SK-N-SH (cell line): Measurements from ENCODE around the gene ARHGAP10. TPM values are rescaled to one million over a fixed set of nuclear protein-coding genes. Genes with fewer than 3 reads are reported as not detected.
A peak's percentile ranks its signal among the peaks of the same experiment; 100 is the strongest.

Experiments used
- CTCF ChIA-PET: fragments of 300-600, 350-600 bp; formaldehyde crosslinking; extraction: SDS; loops from one replicate; lab custom pipeline; 2021; lab: Yijun Ruan, JAX
- POLR2A ChIA-PET: fragments of 350-600 bp; sonication (Branson Sonifier 250); formaldehyde crosslinking; extraction: SDS; loops from one replicate; lab custom pipeline; 2020; ENCODE audit warnings: antibody characterized with exemption, inconsistent platforms; lab: Yijun Ruan, JAX
- DNase-seq: peaks from one replicate; pipeline ENCODE4 v3.0.0; 2012
- H2AFZ ChIP-seq: fragments of 200-600 bp; sonication (generic); 2 replicates; pipeline ENCODE4 v1.8.1; 2016; ENCODE audit warnings: antibody characterized with exemption, mild to moderate bottlenecking, low read depth
- H3F3A ChIP-seq: fragments of 200-600 bp; sonication (generic); replicated peaks from 2 replicates; pipeline ENCODE3; 2016; ENCODE audit warnings: antibody characterized with exemption, mild to moderate bottlenecking; ENCODE audit not compliant: insufficient read depth
- H3K27ac ChIP-seq, 2 experiments: fragments of 200-500 bp in 1 of 2; fragments of 200-600 bp in 1 of 2; sonication (Bioruptor generic) in 1 of 2; sonication (generic), shearing (Covaris generic) in 1 of 2; 2 replicates each; pipeline versions ENCODE4 v1.5.1 to v1.6.1; 2014 to 2016; ENCODE audit warnings: low read depth in 2 of 2, inconsistent platforms in 1 of 2, low read length in 1 of 2, mild to moderate bottlenecking in 1 of 2, mixed read lengths in 1 of 2
- H3K27me3 ChIP-seq: fragments of 200-600 bp; sonication (generic), shearing (Covaris generic); 2 replicates; pipeline ENCODE4 v1.6.1; 2016; ENCODE audit warnings: mixed run types; ENCODE audit not compliant: insufficient read depth
- H3K36me3 ChIP-seq, 2 experiments: fragments of 200-500 bp in 1 of 2; fragments of 200-600 bp in 1 of 2; sonication (Bioruptor generic) in 1 of 2; sonication (generic) in 1 of 2; replicated peaks in 1 of 2; 2 replicates each; pipeline versions ENCODE3 to v1.5.1; 2014 to 2016; ENCODE audit warnings: low read length in 1 of 2, mild to moderate bottlenecking in 1 of 2; ENCODE audit not compliant: insufficient read depth in 2 of 2, control insufficient read depth in 1 of 2
- H3K4me1 ChIP-seq, 2 experiments: fragments of 200-500 bp in 1 of 2; fragments of 200-600 bp in 1 of 2; sonication (Bioruptor generic) in 1 of 2; sonication (generic), shearing (Covaris generic) in 1 of 2; 2 replicates each; pipeline versions ENCODE4 v1.5.1 to v1.6.1; 2014 to 2016; ENCODE audit warnings: low read depth in 1 of 2, low read length in 1 of 2, mixed run types in 1 of 2; ENCODE audit not compliant: insufficient read depth in 2 of 2, control insufficient read depth in 1 of 2
- H3K4me2 ChIP-seq: fragments of 200-600 bp; sonication (generic), shearing (Covaris generic); 2 replicates; pipeline ENCODE4 v1.6.1; 2017; ENCODE audit warnings: mixed run types
- H3K4me3 ChIP-seq, 2 experiments: fragments of 200-500 bp in 1 of 2; fragments of 200-600 bp in 1 of 2; sonication (Bioruptor generic) in 1 of 2; sonication (generic), shearing (Covaris generic) in 1 of 2; 2 replicates each; pipeline versions ENCODE4 v1.5.1 to v1.8.1; 2014 to 2016; ENCODE audit warnings: low read depth in 2 of 2, inconsistent platforms in 1 of 2, low read length in 1 of 2, mild to moderate bottlenecking in 1 of 2, mixed read lengths in 1 of 2, moderate library complexity in 1 of 2
- H3K79me2 ChIP-seq: fragments of 200-600 bp; sonication (generic); 2 replicates; pipeline ENCODE4 v1.8.1; 2017; ENCODE audit warnings: mild to moderate bottlenecking; ENCODE audit not compliant: insufficient read depth
- H3K9ac ChIP-seq: fragments of 200-600 bp; sonication (generic); 2 replicates; pipeline ENCODE4 v1.6.1; 2017; ENCODE audit warnings: mixed run types
- H3K9me2 ChIP-seq: fragments of 200-600 bp; sonication (generic); 2 replicates; pipeline ENCODE4 v1.6.1; 2017; ENCODE audit warnings: mixed run types
- H3K9me3 ChIP-seq: fragments of 200-600 bp; sonication (generic); 2 replicates; pipeline ENCODE4 v1.6.1; 2017; ENCODE audit warnings: mixed run types, mild to moderate bottlenecking, moderate library complexity
- H4K20me1 ChIP-seq: fragments of 200-600 bp; sonication (generic); 2 replicates; pipeline ENCODE4 v1.6.1; 2017; ENCODE audit warnings: mild to moderate bottlenecking, mixed run types; ENCODE audit not compliant: insufficient read depth
- CHD2 ChIP-seq: fragments of 150-350 bp; IDR thresholded peaks from 2 replicates; pipeline ENCODE4 v1.6.1; 2018; ENCODE audit warnings: low read length; ENCODE audit not compliant: partially characterized antibody
- ELF1 ChIP-seq: IDR thresholded peaks from 2 replicates; pipeline ENCODE4 v1.4.0; 2012
- EZH2phosphoT487 ChIP-seq: fragments of 200-600 bp; sonication (generic); IDR thresholded peaks from 2 replicates; pipeline ENCODE4 v1.6.1; 2017; ENCODE audit warnings: low read depth, mixed run types, mild to moderate bottlenecking, antibody characterized with exemption, moderate library complexity, borderline replicate concordance
- FOXJ3 ChIP-seq: sonication (generic); formaldehyde crosslinking; IDR thresholded peaks from 2 replicates; pipeline ENCODE4 v1.5.1; 2020; ENCODE audit warnings: mild to moderate bottlenecking, missing genetic modification reagents
- FOXM1 ChIP-seq: IDR thresholded peaks from 2 replicates; pipeline ENCODE4 v1.4.0; 2012; ENCODE audit warnings: low read depth, mild to moderate bottlenecking
- NRF1 ChIP-seq: IDR thresholded peaks from 2 replicates; pipeline ENCODE4 v1.6.1; 2012; ENCODE audit warnings: low read depth, mild to moderate bottlenecking, low read length
- POLR2AphosphoS5 ChIP-seq: IDR thresholded peaks from 2 replicates; pipeline ENCODE4 v1.6.1; 2012; ENCODE audit warnings: low read depth, low read length
- TEAD4 ChIP-seq: IDR thresholded peaks from 2 replicates; pipeline ENCODE4 v1.4.0; 2012; ENCODE audit warnings: mild to moderate bottlenecking, borderline replicate concordance; ENCODE audit not compliant: insufficient read depth
- YY1 ChIP-seq: IDR thresholded peaks from 2 replicates; pipeline ENCODE4 v1.4.0; 2012; ENCODE audit warnings: low read depth, mild to moderate bottlenecking
- WGBS: methylation state at CpG from one replicate; pipeline ENCODE4 v1.1.6; 2017; ENCODE audit warnings: low lambda C conversion rate; 5-methylcytosine and 5-hydroxymethylcytosine counted together
- polyA plus RNA-seq, 3 experiments: library from polyadenylated mRNA; depleted of rRNA; stranded (reverse); fragments of >200 nt; gene quantifications; 2 replicates each; pipeline ENCODE4 v1.2.3, GENCODE V29; 2012
- TF ChIP-seq, protein P1 (sequence below): fragments of 150-350 bp; IDR thresholded peaks from 2 replicates; pipeline ENCODE4 v1.6.1; 2017; ENCODE audit warnings: antibody characterized with exemption, low read length, low read depth, borderline replicate concordance
- TF ChIP-seq, protein P2 (sequence below): fragments of 200-600 bp; sonication (generic); IDR thresholded peaks from 2 replicates; pipeline ENCODE4 v1.6.1; 2017; ENCODE audit warnings: antibody characterized with exemption, mild to moderate bottlenecking, moderate library complexity

ARHGAP10 gene
- polyA plus RNA-seq, 1 of the 3 experiments (the other 2 are of a cell fraction): 15.1 TPM

DNA sequence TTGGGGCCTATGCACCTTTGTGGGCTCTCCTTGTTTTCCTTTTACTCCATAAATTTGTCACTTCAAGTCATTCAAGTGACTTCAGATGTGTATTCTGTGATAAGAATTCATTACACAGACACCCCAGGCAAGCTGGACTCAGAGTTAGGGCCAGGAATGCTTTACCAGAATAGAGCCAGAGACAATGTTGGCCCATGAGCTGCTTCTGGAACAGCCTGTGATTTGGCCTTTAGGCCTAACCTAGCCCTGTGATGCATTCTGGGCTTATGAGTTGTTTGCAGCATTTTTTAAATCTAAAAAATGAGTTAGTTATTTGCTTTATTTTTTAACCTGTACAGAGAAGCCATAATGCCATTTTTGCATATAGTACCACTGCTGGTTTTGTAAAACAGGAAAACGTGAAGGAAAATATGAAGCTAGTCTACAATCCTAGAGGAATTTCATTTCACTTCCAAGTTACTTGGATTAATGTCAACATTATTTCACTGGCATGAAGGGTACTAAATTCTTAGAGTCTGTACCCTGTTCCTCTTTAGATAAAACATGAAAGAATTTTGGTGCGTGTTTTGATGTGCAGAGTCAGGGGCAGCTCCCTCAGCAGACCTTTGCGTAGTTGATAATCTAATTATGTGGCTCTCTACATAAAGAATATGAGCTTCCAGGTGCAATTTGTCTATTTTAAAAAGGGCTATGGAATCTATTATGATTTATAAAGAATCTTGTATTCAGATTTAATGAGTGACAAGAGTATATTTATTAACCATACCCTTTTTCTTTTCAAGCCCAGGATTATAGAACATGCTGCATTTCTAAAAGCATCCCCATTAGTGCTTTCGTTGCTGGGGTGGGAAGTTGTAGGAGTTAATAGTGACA lies 84.7 kb downstream of the ARHGAP10 start:
- no peak for DNase-seq
- TF ChIP-seq TEAD4 (no peak), EZH2phosphoT487 (no peak), POLR2AphosphoS5 (no peak), CHD2 (no peak)
- TF ChIP-seq, protein P1, sequence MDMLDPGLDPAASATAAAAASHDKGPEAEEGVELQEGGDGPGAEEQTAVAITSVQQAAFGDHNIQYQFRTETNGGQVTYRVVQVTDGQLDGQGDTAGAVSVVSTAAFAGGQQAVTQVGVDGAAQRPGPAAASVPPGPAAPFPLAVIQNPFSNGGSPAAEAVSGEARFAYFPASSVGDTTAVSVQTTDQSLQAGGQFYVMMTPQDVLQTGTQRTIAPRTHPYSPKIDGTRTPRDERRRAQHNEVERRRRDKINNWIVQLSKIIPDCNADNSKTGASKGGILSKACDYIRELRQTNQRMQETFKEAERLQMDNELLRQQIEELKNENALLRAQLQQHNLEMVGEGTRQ: no peak
- TF ChIP-seq, all 33 proteins: peak for 0
- Histone ChIP-seq H3K36me3 (no peaks in the 10 kb centered on the region), H3K9ac (no peak overlapping the region), H3K27ac (peak overlapping the region in 1 of 2 experiments; percentile 60; a peak in 1 of 4 replicates), H3F3A (no peaks in the 10 kb centered on the region), H2AFZ (no peak overlapping the region), H3K9me2 (no peaks in the 10 kb centered on the region), H4K20me1 (no peaks in the 10 kb centered on the region), H3K4me2 (no peak overlapping the region), H3K9me3 (no peaks in the 10 kb centered on the region), H3K4me1 (peaks cover 0 to 33% of the 10 kb centered on the region in 2 experiments; a peak in 3 of 4 replicates), H3K79me2 (peaks cover 37% of the 10 kb centered on the region), H3K27me3 (no peaks in the 10 kb centered on the region), H3K4me3 (no peak overlapping the region)
- WGBS: 94% methylated on average over 4 of the region's 4 CpGs
- ChIA-PET CTCF (interaction anchor here (1.2 to 1.6 kb wide), 2 partner anchors 8 to 50 kb away, joined by 3 to 10 read pairs; no protein-coding TSS in a partner anchor), POLR2A (no interaction called here)

DNA sequence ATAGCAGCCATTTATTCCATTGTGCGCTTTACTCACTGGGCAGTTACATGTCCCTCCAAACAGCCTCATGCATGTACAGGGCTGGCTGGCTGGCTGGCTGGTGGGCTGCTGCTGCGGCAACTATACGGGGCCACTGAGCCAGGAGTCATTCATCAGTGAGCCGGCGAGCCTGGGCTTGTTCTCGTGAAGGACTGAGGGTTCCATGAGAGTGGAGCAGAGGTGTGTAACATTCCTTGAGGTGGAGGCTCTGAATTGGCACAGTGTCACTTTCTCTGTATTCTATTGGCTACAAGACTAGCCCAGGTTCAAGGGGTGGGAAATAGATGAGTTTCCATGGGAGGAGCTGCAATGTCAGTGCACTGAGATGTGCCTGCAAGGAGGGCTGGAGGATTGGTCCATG lies 89.1 kb downstream of the ARHGAP10 start:
- ChIA-PET CTCF (interaction anchor here (1.5 to 1.6 kb wide), 2 partner anchors 44 to 46 kb away, joined by 4 to 5 read pairs; no protein-coding TSS in a partner anchor), POLR2A (no interaction called here)
- no peak overlapping the region for H3K9ac ChIP-seq
- peaks cover 0 to 32% of the 10 kb centered on the region in 2 experiments; a peak in 3 of 4 replicates for H3K4me1 ChIP-seq
- no peak for DNase-seq
- WGBS: 95% methylated on average over 5 of the region's 6 CpGs
- 0 out of 2 replicates have a peak overlapping the region, but pooled peaks have one; percentile 13 for H3K4me2 ChIP-seq
- no peak overlapping the region for H2AFZ ChIP-seq
- TF ChIP-seq FOXM1: no peak
- TF ChIP-seq, protein P2, sequence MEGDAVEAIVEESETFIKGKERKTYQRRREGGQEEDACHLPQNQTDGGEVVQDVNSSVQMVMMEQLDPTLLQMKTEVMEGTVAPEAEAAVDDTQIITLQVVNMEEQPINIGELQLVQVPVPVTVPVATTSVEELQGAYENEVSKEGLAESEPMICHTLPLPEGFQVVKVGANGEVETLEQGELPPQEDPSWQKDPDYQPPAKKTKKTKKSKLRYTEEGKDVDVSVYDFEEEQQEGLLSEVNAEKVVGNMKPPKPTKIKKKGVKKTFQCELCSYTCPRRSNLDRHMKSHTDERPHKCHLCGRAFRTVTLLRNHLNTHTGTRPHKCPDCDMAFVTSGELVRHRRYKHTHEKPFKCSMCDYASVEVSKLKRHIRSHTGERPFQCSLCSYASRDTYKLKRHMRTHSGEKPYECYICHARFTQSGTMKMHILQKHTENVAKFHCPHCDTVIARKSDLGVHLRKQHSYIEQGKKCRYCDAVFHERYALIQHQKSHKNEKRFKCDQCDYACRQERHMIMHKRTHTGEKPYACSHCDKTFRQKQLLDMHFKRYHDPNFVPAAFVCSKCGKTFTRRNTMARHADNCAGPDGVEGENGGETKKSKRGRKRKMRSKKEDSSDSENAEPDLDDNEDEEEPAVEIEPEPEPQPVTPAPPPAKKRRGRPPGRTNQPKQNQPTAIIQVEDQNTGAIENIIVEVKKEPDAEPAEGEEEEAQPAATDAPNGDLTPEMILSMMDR: no peak
- no peak for TF ChIP-seq ELF1
- no peak for TF ChIP-seq FOXJ3
- TF ChIP-seq NRF1: no peak
- no peak for TF ChIP-seq YY1
- H3K79me2 ChIP-seq: peaks cover 23% of the 10 kb centered on the region
- no peaks in the 10 kb centered on the region for H3K9me3 ChIP-seq
- no peak overlapping the region; a peak in 1 of 4 replicates for H3K27ac ChIP-seq
- H3K4me3 ChIP-seq: no peak overlapping the region
- no peaks in the 10 kb centered on the region for H3F3A ChIP-seq
- H3K27me3 ChIP-seq: no peaks in the 10 kb centered on the region
- H3K36me3 ChIP-seq: peaks cover 0 to 8% of the 10 kb centered on the region in 2 experiments
- no peaks in the 10 kb centered on the region for H3K9me2 ChIP-seq
- no peaks in the 10 kb centered on the region for H4K20me1 ChIP-seq
